GM03348 (cell line): ENCODE measurements around the gene DOCK11.

Experiments used
- DNase-seq: peaks from one replicate; pipeline ENCODE4 v3.0.0; 2012; ENCODE audit warnings: low spot score

DOCK11 gene

GRCh38 chrX:118530219-118530911 lies 34.8 kb downstream of the DOCK11 start:
- DNase-seq: peak; percentile 49

- no peak for DNase-seq
Observed at GRCh38 chrX:118534716-118535493, 39.3 kb downstream of the DOCK11 start.

DNA sequence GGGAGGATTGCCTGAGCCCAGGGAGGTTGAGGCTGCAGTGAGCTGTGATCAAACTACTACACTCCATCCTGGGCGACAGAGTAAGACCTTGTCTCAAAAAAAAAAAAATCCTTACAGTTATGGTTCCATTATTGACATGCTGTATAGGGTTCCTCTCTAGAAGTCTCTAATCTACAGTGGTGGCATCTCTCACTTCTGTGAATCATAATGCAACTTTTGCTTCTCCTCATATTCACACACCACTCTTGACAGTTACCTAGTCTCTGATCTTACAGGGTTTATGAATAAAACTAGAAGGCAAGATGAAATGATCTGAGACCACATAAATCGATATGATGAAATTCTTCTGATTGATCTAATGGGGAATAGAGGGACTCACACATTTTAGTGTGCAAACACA lies 40.6 kb downstream of the DOCK11 start:
- DNase-seq: no peak

DNA sequence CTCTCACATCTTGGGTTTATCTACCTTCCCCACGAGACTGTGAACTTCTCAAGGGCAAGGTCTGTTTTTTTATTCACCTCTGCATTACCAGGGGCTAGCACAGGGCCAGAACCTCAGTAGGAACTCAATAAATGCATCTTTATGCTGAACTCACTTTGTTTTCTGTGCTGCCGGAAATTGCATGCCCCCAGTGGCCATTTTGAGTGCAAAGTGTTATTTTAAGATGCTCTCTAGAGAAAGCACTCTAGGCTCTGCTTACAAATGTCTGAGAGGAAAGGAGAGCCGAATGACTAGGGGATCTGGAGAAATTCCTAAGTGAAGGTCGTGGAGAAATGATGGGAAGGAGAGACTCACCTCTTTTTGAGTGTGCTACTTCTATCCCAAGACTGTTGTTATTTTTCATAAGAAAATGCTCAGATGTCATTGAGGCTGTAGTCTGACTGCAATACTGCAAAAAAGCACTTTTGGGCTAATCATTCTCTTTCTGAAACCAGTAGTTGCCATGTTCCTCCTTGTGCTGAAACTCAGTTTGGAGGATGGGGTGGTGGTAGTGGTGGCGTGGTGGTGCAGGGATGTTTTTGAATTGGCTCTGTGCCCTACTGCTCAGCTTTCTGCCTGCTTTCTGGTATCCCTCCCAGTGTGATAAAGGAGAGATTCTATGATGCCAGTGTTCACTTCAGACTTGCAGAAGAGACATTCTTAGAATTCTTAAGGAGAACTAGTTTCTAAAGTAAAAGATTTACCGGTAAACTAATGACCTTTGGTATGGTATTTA lies 41.3 kb downstream of the DOCK11 start:
- DNase-seq: no peak

DNA sequence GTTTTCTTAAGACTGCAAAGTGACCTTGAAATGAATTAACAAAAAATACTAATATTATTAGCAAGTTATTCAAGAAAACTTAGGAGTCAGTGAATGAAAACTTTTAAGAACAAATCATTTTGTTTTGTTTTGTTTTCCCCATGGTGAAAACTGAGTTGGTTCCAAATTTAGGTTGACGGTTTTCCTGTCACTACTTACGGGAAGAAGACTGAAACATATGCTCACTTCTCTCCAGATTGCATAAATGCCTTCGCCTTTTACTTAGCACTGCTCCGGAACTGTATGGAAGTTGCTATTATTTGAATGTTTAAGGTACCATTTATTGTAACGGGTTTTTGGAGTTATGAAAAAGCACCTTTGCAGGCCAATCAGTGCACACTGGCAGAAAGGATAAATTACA lies 42.8 kb downstream of the DOCK11 start:
- DNase-seq: no peak

DNA sequence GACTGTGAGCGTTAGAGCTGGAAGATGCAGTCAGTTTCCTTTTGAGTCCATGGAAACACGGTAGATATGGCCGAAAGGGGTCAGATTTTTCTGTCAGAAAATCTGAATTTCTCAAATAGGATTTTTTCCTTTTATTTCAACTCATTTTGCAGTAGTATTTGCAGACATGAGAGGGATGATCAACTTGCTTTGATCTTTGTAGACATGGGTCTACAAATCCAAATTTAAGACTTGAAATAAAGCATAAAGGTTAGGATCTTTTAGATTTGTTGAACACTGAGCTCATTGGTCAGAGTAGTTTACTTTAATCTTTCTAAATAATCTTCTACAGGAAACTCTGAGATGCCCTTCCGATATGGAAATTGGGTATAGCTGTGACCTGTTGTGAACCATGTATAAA lies 44.7 kb downstream of the DOCK11 start:
- no peak for DNase-seq

- DNase-seq: no peak
Observed at GRCh38 chrX:118541482-118541881, 45.9 kb downstream of the DOCK11 start.

GRCh38 chrX:118545510-118545909 lies 49.9 kb downstream of the DOCK11 start:
- no peak for DNase-seq

DNA sequence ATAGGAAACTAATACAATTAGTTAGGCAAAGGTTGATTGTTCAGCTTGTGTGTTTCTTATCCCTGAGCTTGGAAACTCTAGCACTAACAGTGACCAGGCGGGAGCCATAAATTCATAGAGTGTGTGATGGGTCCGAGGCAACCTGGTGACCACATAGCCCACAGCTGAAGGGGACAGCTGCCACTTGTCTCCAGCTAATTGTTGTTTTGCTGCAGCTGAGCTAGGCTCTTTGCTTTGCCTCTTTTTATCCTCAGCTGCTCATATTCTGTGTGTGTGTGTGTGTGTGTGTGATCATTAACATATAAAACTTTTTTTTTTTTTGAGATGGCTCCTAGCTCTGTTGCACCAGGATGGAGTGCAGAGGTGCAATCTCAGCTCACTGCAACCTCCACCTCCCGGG lies 53.2 kb downstream of the DOCK11 start:
- no peak for DNase-seq

- no peak for DNase-seq
Observed at GRCh38 chrX:118550792-118551191, 55.2 kb downstream of the DOCK11 start.

GRCh38 chrX:118551426-118551825 lies 55.8 kb downstream of the DOCK11 start:
- no peak for DNase-seq

GRCh38 chrX:118552121-118552900 lies 56.7 kb downstream of the DOCK11 start:
- peak; percentile 29 for DNase-seq

DNA sequence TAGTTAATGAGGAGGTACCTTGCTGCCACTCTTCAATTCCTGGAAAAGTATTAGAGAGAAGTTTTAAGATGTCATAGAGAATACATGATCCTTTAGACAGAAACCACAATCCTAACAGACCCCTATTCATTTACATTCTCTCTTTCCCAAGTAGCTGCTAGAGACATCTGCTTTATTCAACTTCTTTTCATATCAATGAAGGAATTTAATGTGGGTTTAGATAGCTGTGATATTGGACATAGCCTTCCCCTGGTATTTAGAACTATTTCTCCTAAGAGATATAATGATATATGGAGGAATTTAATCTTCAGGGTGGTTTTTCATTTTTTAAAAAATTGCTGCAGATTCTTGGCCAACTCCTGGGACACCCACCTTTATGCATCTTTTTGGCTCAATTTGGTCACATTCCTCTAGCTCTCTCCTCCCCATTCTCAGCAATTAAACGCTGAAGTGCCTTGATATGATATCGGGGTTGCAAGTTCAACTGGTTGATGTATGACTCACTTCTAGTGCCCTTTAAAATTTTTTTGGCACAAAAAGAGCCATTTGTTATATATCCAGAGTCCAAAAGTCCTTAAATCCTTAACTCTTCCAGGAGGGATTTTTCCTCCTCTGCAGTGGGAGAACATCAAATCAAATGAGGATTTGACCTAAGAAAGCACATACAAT lies 57.6 kb downstream of the DOCK11 start:
- no peak for DNase-seq

GRCh38 chrX:118554511-118554910 lies 58.9 kb downstream of the DOCK11 start:
- DNase-seq: no peak

- DNase-seq: no peak
Observed at GRCh38 chrX:118558926-118559325, 63.3 kb downstream of the DOCK11 start.

DNA sequence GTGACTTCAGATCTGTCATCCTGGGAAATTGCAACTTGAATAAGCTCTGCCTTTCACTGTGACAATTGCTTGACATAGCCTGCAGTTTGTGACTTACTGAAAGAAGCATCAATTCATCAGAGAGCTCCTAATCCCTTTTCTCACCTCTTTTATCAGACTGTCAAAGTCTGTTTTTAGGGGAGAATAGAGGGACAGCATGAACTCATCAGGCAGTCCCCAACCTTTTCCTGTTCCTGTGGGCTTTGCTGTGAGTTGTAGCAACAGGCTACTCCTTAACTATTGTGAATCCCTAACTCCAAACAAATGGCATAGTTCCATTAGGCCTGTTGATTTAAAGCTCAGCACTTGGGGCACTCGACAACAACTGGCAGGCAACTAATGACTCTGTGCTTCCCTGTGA lies 64.9 kb downstream of the DOCK11 start:
- no peak for DNase-seq

DNA sequence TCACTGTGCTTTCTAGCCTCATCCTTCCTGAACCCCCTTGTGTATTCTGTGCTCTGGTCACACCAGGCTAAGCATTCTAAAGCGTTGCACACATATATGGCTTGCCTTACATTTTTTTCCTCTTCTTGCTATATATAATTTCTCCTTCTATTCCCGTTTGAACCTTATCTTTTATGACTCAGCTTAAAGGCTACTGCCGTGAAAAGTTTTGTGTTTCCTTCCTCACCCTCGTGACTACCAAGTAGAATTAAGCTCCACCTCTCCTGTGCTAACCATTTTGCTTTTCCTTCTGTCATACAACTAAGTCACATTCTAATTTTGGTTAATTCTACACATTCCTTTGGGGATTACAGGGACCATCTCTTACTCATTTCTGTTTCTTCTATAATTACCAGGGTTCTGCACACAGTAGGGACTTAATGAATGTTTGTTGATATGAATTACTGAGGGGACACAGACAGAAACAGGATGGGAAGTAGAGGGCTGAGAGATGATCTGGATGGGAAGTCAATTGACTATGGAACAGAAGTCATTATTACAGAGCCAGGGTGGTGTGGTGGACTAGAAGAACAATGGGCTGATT lies 67.1 kb downstream of the DOCK11 start:
- DNase-seq: no peak

- no peak for DNase-seq
Observed at GRCh38 chrX:118564498-118564897, 68.9 kb downstream of the DOCK11 start.

- DNase-seq: no peak
Observed at GRCh38 chrX:118565853-118566252, 70.2 kb downstream of the DOCK11 start.

- DNase-seq: peak; percentile 63
Observed at GRCh38 chrX:118566359-118566758, 70.7 kb downstream of the DOCK11 start.

GRCh38 chrX:118569676-118570075 lies 74.1 kb downstream of the DOCK11 start:
- no peak for DNase-seq
